LNCAP (cell line): Measurements from ENCODE around the gene NOD2.

Source experiments
- CTCF ChIP-seq: fragments of 450-650 bp; IDR thresholded peaks from 2 replicates; pipeline ENCODE4 v1.5.1; 2017; ENCODE audit warnings: mild to moderate bottlenecking

NOD2 gene

GRCh38 chr16:50679676-50680555 is 13.5 kb upstream of the NOD2 start:
- no peak for TF ChIP-seq CTCF

DNA sequence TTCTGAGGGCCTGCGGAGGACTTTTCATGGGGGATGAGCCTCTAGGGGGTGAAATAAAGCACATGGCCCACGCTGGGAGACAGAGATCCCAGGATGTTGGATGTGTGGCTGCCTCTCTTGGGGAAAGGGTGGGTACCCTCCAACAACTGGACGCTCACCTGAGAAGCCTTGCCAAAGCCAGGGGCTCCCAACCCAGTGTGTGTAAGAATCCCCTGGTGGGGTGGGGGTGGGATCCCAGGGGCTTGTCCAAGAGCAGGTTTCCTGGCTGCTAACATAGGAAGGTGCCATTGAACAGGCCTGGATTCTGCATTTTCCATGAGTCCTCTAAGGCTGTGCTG is 12.9 kb upstream of the NOD2 start:
- no peak for TF ChIP-seq CTCF

- no peak for TF ChIP-seq CTCF
Observed at GRCh38 chr16:50681021-50681885, 12.2 kb upstream of the NOD2 start, which contains the start of gene SNX20. Gene SNX20, minus strand, starts transcription at chr16:50681312. Its CDS starts 3,786 bp downstream, at chr16:50677526.

- no peak for TF ChIP-seq CTCF
Observed at GRCh38 chr16:50683689-50684374, 9.6 kb upstream of the NOD2 start.

DNA sequence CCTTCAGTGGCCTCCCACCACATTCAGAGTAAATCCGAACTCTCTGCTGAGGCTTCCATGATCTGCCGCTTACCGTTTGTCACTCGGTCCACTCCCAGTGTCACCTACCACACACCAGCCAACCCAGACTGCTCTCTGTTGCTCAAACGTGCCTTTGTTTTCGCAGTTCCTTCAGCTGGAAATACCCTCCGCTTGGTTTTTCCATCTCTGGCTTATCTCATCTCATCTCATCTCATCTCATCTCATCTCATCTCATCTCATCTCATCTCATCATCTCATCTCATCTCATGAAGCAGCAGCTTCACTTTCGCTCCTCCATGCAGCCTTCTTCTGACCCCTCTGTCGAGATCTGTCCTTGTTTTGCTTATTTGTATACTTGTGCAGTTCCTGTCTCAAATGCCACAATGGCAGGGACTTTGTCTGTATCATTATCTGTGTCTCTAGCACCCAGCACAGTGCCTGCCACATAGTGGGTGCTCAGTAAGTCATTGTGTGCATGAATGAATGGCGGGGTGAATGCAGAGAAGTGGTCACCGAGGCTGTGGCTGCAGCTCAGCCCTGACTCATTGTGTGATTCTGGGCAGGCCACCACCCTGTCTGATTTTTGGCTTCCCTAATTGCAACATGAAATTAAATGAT is 8.5 kb upstream of the NOD2 start:
- TF ChIP-seq CTCF = no peak

DNA sequence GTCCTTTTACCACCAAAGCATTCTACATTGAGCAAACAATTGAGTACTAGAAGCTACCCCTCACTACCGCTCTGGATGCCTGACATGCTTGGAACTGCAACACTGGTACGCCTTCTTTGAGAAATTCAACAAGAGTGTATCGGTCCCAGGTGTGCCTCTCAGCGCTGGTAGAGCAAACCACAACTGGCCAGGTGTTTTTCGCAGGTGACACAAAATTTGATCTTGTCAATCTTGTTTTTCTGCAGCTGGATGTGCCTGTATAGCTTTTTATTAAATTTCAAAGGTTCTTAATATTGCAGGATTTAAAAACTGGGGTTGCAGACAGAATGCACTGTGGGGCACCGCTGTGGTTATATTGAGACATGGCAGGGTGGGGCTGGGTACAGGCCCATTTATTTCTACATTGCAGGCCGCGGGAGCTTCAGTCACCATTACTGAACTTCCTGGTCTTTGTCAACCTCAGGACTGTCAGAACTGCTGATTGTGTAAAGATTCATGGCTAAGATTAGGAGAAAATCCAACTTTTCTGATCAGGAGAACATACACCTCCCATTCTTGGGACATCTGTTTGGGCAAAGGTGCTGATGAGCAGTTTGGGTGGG is 7.8 kb upstream of the NOD2 start:
- TF ChIP-seq CTCF = no peak
